MM.1S (cell line): ENCODE results near the gene FIGNL1.

Experiments
- EZH2 ChIP-seq: fragments of 300-600 bp; sonication (generic); optimal IDR thresholded peaks from 2 replicates; pipeline ENCODE3; 2017; ENCODE audit warnings: low read depth, mild to moderate bottlenecking, antibody characterized with exemption, low read length, mixed read lengths
- EZH2phosphoT487 ChIP-seq: fragments of 300-600 bp; sonication (generic); IDR thresholded peaks from 2 replicates; pipeline ENCODE4 v1.6.1; 2018; ENCODE audit warnings: antibody characterized with exemption, low read length
- TF ChIP-seq, protein P1 (sequence below): fragments of 300-600 bp; sonication (generic); IDR thresholded peaks from 2 replicates; pipeline ENCODE4 v1.5.1; 2016; ENCODE audit warnings: antibody characterized with exemption, low read length, mixed read lengths

- TF ChIP-seq, protein P1, sequence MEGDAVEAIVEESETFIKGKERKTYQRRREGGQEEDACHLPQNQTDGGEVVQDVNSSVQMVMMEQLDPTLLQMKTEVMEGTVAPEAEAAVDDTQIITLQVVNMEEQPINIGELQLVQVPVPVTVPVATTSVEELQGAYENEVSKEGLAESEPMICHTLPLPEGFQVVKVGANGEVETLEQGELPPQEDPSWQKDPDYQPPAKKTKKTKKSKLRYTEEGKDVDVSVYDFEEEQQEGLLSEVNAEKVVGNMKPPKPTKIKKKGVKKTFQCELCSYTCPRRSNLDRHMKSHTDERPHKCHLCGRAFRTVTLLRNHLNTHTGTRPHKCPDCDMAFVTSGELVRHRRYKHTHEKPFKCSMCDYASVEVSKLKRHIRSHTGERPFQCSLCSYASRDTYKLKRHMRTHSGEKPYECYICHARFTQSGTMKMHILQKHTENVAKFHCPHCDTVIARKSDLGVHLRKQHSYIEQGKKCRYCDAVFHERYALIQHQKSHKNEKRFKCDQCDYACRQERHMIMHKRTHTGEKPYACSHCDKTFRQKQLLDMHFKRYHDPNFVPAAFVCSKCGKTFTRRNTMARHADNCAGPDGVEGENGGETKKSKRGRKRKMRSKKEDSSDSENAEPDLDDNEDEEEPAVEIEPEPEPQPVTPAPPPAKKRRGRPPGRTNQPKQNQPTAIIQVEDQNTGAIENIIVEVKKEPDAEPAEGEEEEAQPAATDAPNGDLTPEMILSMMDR: no peak
- no peak for TF ChIP-seq EZH2
- no peak for TF ChIP-seq EZH2phosphoT487
These were observed 50.0 kb downstream of the FIGNL1 start for GRCh38 chr7:50400114-50400513.
